Gastroesophageal sphincter (tissue), 4 donors: ENCODE results near the gene STUM. TPM values are rescaled to one million over a fixed set of nuclear protein-coding genes. Genes with fewer than 3 reads are reported as not detected.
A peak's percentile ranks its signal among the peaks of the same experiment; 100 is the strongest.

ENCODE experiments used
- ATAC-seq: fragments of 150-250 bp; one replicate; pipeline ENCODE4 v1.9.1; 2016; ENCODE audit warnings: mild to moderate bottlenecking, moderate library complexity
- H3K27ac ChIP-seq, 4 donors: fragments of 200-600 bp; sonication (generic) in 3 of 4; 1 replicate in 3 of 4; 2 replicates in 1 of 4; pipeline ENCODE4 v1.5.1; 2016 to 2019
- H3K27me3 ChIP-seq: fragments of 200-600 bp; sonication (generic); one replicate; pipeline ENCODE4 v1.5.1; 2019
- H3K36me3 ChIP-seq, 2 donors: fragments of 200-600 bp; sonication (generic); one replicate each; pipeline ENCODE4 v1.5.1; 2019; ENCODE audit warnings: control low read depth in 1 of 2
- H3K4me1 ChIP-seq, 3 donors: fragments of 200-600 bp; sonication (generic); 1 replicate in 2 of 3; 2 replicates in 1 of 3; pipeline ENCODE4 v1.5.1; 2016 to 2019; ENCODE audit warnings: control low read depth in 2 of 3
- H3K4me3 ChIP-seq, 2 donors: fragments of 200-600 bp; sonication (generic); one replicate each; pipeline ENCODE4 v1.5.1; 2019; ENCODE audit warnings: mild to moderate bottlenecking in 1 of 2, moderate library complexity in 1 of 2
- H3K9me3 ChIP-seq, 3 donors: fragments of 200-600 bp; sonication (generic); one replicate each; pipeline ENCODE4 v1.5.1; 2017 to 2019; ENCODE audit warnings: control low read depth in 2 of 3
- EP300 ChIP-seq: sonication (generic); formaldehyde crosslinking; IDR thresholded peaks from one replicate; pipeline ENCODE4 v1.6.1; 2017; ENCODE audit warnings: antibody characterized with exemption, mild to moderate bottlenecking
- POLR2A ChIP-seq, 2 donors: fragments of 450-650 bp; IDR thresholded peaks; one replicate each; pipeline ENCODE4 v1.6.1; 2017; ENCODE audit warnings: antibody characterized with exemption in 2 of 2, mild to moderate bottlenecking in 2 of 2, moderate library complexity in 1 of 2
- POLR2AphosphoS5 ChIP-seq: sonication (generic); formaldehyde crosslinking; IDR thresholded peaks from one replicate; pipeline ENCODE4 v1.6.1; 2017; ENCODE audit warnings: antibody characterized with exemption
- WGBS, 2 donors: methylation state at CpG; one replicate each; pipeline ENCODE4 v1.1.5; 2018; ENCODE audit warnings: low coverage in 1 of 2; 5-methylcytosine and 5-hydroxymethylcytosine counted together
- total RNA-seq, 4 donors: library from RNA; depleted of rRNA; stranded (reverse); fragments of >200 nt; gene quantifications; one replicate each; pipeline ENCODE4 v1.1.0, GENCODE V29; 2016
- TF ChIP-seq, protein P1 (sequence below), 4 experiments: fragments of 200-600 bp in 2 of 4; fragments of 450-650 bp in 2 of 4; sonication (generic) in 1 of 4; IDR thresholded peaks; one replicate each; pipeline ENCODE4 v1.5.1; 2017 to 2019; ENCODE audit warnings: antibody characterized with exemption in 4 of 4, mild to moderate bottlenecking in 2 of 4, moderate library complexity in 2 of 4

Gene STUM
- total RNA-seq, 4 donors from 2014 or later: 2.8 to 9.1 (median 4.5) TPM

- no peak overlapping the region for H3K27ac ChIP-seq
- TF ChIP-seq EP300: no peak
- TF ChIP-seq, protein P1, sequence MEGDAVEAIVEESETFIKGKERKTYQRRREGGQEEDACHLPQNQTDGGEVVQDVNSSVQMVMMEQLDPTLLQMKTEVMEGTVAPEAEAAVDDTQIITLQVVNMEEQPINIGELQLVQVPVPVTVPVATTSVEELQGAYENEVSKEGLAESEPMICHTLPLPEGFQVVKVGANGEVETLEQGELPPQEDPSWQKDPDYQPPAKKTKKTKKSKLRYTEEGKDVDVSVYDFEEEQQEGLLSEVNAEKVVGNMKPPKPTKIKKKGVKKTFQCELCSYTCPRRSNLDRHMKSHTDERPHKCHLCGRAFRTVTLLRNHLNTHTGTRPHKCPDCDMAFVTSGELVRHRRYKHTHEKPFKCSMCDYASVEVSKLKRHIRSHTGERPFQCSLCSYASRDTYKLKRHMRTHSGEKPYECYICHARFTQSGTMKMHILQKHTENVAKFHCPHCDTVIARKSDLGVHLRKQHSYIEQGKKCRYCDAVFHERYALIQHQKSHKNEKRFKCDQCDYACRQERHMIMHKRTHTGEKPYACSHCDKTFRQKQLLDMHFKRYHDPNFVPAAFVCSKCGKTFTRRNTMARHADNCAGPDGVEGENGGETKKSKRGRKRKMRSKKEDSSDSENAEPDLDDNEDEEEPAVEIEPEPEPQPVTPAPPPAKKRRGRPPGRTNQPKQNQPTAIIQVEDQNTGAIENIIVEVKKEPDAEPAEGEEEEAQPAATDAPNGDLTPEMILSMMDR (IDR thresholded peaks at IDR 0.05): no peak
- TF ChIP-seq POLR2A (IDR thresholded peaks at IDR 0.05): no peak
- TF ChIP-seq POLR2AphosphoS5: no peak
- no peaks in the 10 kb centered on the region for H3K9me3 ChIP-seq
- no peak for ATAC-seq
- peaks cover 24% of the 10 kb centered on the region for H3K27me3 ChIP-seq
- H3K36me3 ChIP-seq: no peaks in the 10 kb centered on the region
- H3K4me3 ChIP-seq: no peak overlapping the region
- 69 to 72% methylated on average over 9 of the region's 13 CpGs for WGBS, 2 donors
- no peaks in the 10 kb centered on the region for H3K4me1 ChIP-seq
Observed at GRCh38 chr1:226519716-226520598, 28.6 kb upstream of the STUM start.

DNA sequence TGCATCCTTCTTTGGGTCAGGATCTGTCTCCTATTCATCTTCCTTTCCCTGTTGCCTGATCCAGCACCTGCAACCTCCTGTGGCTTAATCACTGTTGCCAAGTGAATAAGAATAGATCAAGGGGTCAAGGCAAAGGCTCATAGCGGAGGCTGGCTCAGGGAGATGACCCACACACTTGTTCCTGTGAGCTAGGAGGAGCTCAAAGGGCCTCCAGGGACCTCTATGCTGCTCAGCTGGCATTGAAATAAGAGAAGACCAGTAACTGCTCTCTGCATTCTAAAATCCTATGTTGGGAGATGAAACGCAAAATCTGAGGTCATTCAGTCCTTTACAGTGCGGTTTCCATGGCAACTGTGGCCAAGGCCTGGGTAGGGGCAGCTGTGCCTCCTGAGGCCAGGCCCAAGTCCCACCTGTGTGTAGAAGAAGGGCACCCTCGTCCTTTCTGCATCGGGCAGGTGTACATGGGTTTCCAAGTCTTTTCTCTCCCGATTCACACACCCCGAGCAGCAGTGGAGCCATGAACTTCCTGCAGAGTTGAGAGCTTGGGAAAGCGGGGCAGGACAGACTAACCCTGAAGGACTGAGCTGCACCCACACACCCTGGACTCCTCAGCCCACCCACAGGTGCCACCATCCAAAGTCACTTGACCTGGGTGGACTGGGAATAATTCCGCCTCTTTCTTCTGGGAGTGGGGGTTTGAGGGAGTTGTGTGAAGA, 27.8 kb upstream of the STUM start:
- peaks cover 19% of the 10 kb centered on the region for H3K27me3 ChIP-seq
- no peak overlapping the region for H3K27ac ChIP-seq
- ATAC-seq: no peak
- no peak overlapping the region for H3K4me3 ChIP-seq
- no peaks in the 10 kb centered on the region for H3K36me3 ChIP-seq
- no peaks in the 10 kb centered on the region for H3K9me3 ChIP-seq
- H3K4me1 ChIP-seq: no peaks in the 10 kb centered on the region
- TF ChIP-seq POLR2A (IDR thresholded peaks at IDR 0.05) (no peak), EP300 (no peak), POLR2AphosphoS5 (no peak)
- TF ChIP-seq, protein P1 (IDR thresholded peaks at IDR 0.05): no peak
- 63 to 96% methylated on average over 4 to 6 of the region's 9 CpGs for WGBS, 2 donors

DNA sequence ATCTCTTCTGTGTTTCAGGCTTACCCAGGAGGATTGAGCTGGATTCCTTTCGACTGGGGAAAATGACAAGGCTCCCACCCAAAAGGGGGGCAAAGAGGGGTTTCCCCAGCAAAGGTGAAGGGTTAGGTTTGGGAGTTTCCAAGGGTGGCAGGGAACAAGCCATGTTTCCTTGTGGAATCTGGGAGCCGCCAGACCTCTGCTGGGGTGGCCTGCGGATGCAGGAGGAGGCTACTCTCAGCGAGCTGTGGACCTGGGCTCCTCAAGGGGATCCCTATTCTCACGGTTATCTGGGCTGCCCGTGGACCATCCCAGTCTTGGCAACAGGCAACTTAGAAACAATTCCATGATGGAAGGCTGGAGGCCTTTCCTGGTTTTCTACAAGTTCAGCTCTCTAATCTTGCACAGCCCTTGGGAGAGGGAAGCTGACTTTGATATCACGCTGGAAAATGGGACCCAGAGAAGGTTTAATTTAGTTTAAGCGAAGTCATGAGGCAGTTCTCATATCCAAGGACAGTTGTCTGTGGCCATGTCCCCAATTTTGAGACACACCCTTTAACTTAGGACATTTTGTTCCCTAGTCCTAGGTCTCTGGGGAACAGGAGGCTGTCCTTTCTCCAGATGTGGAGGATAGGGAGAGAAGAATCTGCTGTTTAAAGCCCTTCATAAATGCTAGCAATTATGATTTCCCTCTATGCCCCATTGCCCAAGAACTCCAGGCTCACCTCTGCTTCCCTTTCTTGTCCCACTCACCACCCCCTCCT, 24.7 kb upstream of the STUM start:
- H3K4me3 ChIP-seq: no peak overlapping the region
- H3K9me3 ChIP-seq: no peaks in the 10 kb centered on the region
- no peak for ATAC-seq
- peak overlapping the region in 1 of 4 donors; percentile 17 for H3K27ac ChIP-seq
- no peaks in the 10 kb centered on the region for H3K27me3 ChIP-seq
- TF ChIP-seq POLR2AphosphoS5 (no peak), POLR2A (IDR thresholded peaks at IDR 0.05) (no peak), EP300 (no peak)
- TF ChIP-seq, protein P1 (IDR thresholded peaks at IDR 0.05): no peak
- no peaks in the 10 kb centered on the region for H3K36me3 ChIP-seq
- H3K4me1 ChIP-seq: peaks cover 0 to 13% (median 0%) of the 10 kb centered on the region in 3 donors
- WGBS, 2 donors: 76 to 90% methylated on average over 2 of the region's 8 CpGs

DNA sequence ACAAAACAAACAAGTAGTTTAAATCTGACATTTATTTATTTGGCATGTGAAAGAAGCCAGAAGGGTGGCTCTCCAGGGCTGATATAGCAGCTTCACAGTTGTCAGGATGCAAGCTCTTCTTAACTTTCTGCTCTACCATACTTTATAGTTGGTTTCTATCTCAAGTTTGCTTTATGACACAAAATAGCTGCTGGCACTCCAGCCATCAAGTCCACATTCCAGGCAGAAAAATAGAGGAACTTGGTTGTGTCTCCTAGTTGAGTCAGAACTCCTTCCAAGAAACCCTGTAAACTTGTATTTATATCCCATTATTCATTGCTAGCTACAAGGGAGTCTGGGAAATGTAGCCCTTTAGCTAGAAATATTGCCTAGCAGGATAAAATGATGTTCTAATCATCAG, 24.0 kb upstream of the STUM start:
- H3K36me3 ChIP-seq: no peaks in the 10 kb centered on the region
- H3K27me3 ChIP-seq: no peaks in the 10 kb centered on the region
- no peak overlapping the region for H3K4me3 ChIP-seq
- H3K27ac ChIP-seq: no peak overlapping the region
- no peak for ATAC-seq
- peaks cover 0 to 13% (median 0%) of the 10 kb centered on the region in 3 donors for H3K4me1 ChIP-seq
- no peaks in the 10 kb centered on the region for H3K9me3 ChIP-seq
- no peak for TF ChIP-seq POLR2A (IDR thresholded peaks at IDR 0.05)
- TF ChIP-seq EP300: no peak
- TF ChIP-seq POLR2AphosphoS5: no peak
- TF ChIP-seq, protein P1 (IDR thresholded peaks at IDR 0.05): no peak
